ENCODE measurements around the gene INPP5J. TPM values are rescaled to one million over a fixed set of nuclear protein-coding genes. Genes with fewer than 3 reads are reported as not detected.
A peak's percentile ranks its signal among the peaks of the same experiment; 100 is the strongest.

Gene INPP5J
- total and polyA plus RNA-seq, 3 donors from 2014 or later, result 5.2 to 17.2 (median 11.3) TPM

GRCh38 chr22:31148953-31149627 lies 26.3 kb downstream of the INPP5J start:
- intact Hi-C loops (cut with DNase I; ENCODE audit: low total_unique reads), result loop anchor here (10.0 kb wide), 1 partner anchor 54 kb away; no protein-coding TSS in a partner anchor
- peak; percentile 80 for DNase-seq
- Histone ChIP-seq H3K36me3 (ENCODE audit: low read depth, missing control alignments) (no peaks in the 10 kb centered on the region), H3K4me1 (no peaks in the 10 kb centered on the region), H3K9me3 (no peaks in the 10 kb centered on the region), H3K27ac (no peak overlapping the region), H3K27me3 (no peaks in the 10 kb centered on the region), H3K4me3 (no peak overlapping the region)
- WGBS, 2 donors, result 34 to 36% methylated on average over 5 of the region's 5 CpGs
- TF ChIP-seq CTCF (IDR thresholded peaks at IDR 0.05) (peak; percentile 69 to 82 (median 76)), POLR2A (IDR thresholded peaks at IDR 0.05) (no peak)

GRCh38 chr22:31150615-31151014 lies 27.8 kb downstream of the INPP5J start:
- no peak for DNase-seq
- Histone ChIP-seq H3K27me3 (no peaks in the 10 kb centered on the region), H3K36me3 (ENCODE audit: low read depth, missing control alignments) (no peaks in the 10 kb centered on the region), H3K4me1 (peaks cover 4% of the 10 kb centered on the region), H3K9me3 (no peaks in the 10 kb centered on the region), H3K27ac (no peak overlapping the region), H3K4me3 (no peak overlapping the region)
- intact Hi-C loops (cut with DNase I; ENCODE audit: low total_unique reads), result no loop called here
- WGBS, 2 donors, result 84 to 86% methylated on average over 3 of the region's 3 CpGs
- TF ChIP-seq POLR2A (IDR thresholded peaks at IDR 0.05), result no peak
- peak in 2 of 3 experiments; percentile 22 to 27 for TF ChIP-seq CTCF (IDR thresholded peaks at IDR 0.05)

- DNase-seq, result no peak
- Histone ChIP-seq H3K4me3 (no peak overlapping the region), H3K27ac (no peak overlapping the region), H3K27me3 (no peaks in the 10 kb centered on the region), H3K36me3 (ENCODE audit: low read depth, missing control alignments) (no peaks in the 10 kb centered on the region), H3K9me3 (no peaks in the 10 kb centered on the region), H3K4me1 (peaks cover 9% of the 10 kb centered on the region)
- WGBS, 2 donors, result 93 to 96% methylated on average over 2 of the region's 2 CpGs
- no peak for TF ChIP-seq POLR2A (IDR thresholded peaks at IDR 0.05)
- TF ChIP-seq CTCF (IDR thresholded peaks at IDR 0.05), result no peak
- intact Hi-C loops (cut with DNase I; ENCODE audit: low total_unique reads), result no loop called here
These were observed 29.1 kb downstream of the INPP5J start for GRCh38 chr22:31151872-31152271.

- H3K27me3 ChIP-seq, result no peaks in the 10 kb centered on the region
- no peak for DNase-seq
- no peak overlapping the region for H3K27ac ChIP-seq
- TF ChIP-seq CTCF (IDR thresholded peaks at IDR 0.05), result no peak
- TF ChIP-seq POLR2A (IDR thresholded peaks at IDR 0.05), result no peak
- H3K4me1 ChIP-seq, result peaks cover 9% of the 10 kb centered on the region
- intact Hi-C loops (cut with DNase I; ENCODE audit: low total_unique reads), result no loop called here
- WGBS, 2 donors, result 71 to 81% methylated on average over 3 of the region's 3 CpGs
- no peaks in the 10 kb centered on the region for H3K36me3 ChIP-seq (ENCODE audit: low read depth, missing control alignments)
- no peaks in the 10 kb centered on the region for H3K9me3 ChIP-seq
- H3K4me3 ChIP-seq, result no peak overlapping the region
These were observed 30.6 kb downstream of the INPP5J start for GRCh38 chr22:31153357-31153756.

GRCh38 chr22:31154975-31155374 lies 32.2 kb downstream of the INPP5J start:
- no peak for TF ChIP-seq POLR2A (IDR thresholded peaks at IDR 0.05)
- TF ChIP-seq CTCF (IDR thresholded peaks at IDR 0.05), result no peak
- no peak for DNase-seq
- H3K27ac ChIP-seq, result peak overlapping the region in 1 of 2 donors; percentile 72

More at GRCh38 chr22:31154975-31155374, 32.2 kb downstream of the INPP5J start:
- Histone ChIP-seq H3K4me1 (peaks cover 9% of the 10 kb centered on the region), H3K9me3 (no peaks in the 10 kb centered on the region), H3K4me3 (no peak overlapping the region), H3K36me3 (ENCODE audit: low read depth, missing control alignments) (no peaks in the 10 kb centered on the region), H3K27me3 (no peaks in the 10 kb centered on the region)
- intact Hi-C loops (cut with DNase I; ENCODE audit: low total_unique reads), result no loop called here
- WGBS, 2 donors, result 89 to 95% methylated on average over 1 of the region's 1 CpG

Measured in testis (tissue), 3 donors.